D341Med (cell line): ENCODE measurements around the gene APPBP2.
"Not testable (repeated sequence)": the region's sequence is repeated elsewhere in the genome, so short reads cannot be mapped to it uniquely, and the experiment has no call there.

Experiments used
- DNase-seq: peaks from one replicate; pipeline ENCODE4 v3.0.0; 2012; ENCODE audit warnings: low spot score

APPBP2 gene

GRCh38 chr17:60435244-60436167 is 90.5 kb downstream of the APPBP2 start:
- DNase-seq, result peak; percentile 80

- DNase-seq, result not testable (repeated sequence)
These were observed 92.7 kb downstream of the APPBP2 start for GRCh38 chr17:60433021-60433997.

GRCh38 chr17:60430561-60430960 is 95.5 kb downstream of the APPBP2 start:
- not testable (repeated sequence) for DNase-seq

- DNase-seq, result not testable (repeated sequence)
These were observed 97.6 kb downstream of the APPBP2 start for GRCh38 chr17:60428491-60428890.

GRCh38 chr17:60426596-60426995 is 99.4 kb downstream of the APPBP2 start:
- no peak for DNase-seq

- DNase-seq, result no peak
These were observed 100.4 kb downstream of the APPBP2 start for GRCh38 chr17:60425626-60426025.

- DNase-seq, result no peak
These were observed 102.2 kb downstream of the APPBP2 start for GRCh38 chr17:60423865-60424264.

- DNase-seq, result no peak
These were observed 103.8 kb downstream of the APPBP2 start, which contains the start of gene CHCT1 for GRCh38 chr17:60422162-60422665. Gene CHCT1, plus strand, starts transcription at chr17:60422489. Its CDS starts 104 bp downstream, at chr17:60422593.

- peak; percentile 93 for DNase-seq
These were observed 104.5 kb downstream of the APPBP2 start for GRCh38 chr17:60421273-60422161.

- DNase-seq, result not testable (repeated sequence)
These were observed 106.2 kb downstream of the APPBP2 start for GRCh38 chr17:60419875-60420274.

GRCh38 chr17:60419003-60419402 is 107.0 kb downstream of the APPBP2 start:
- DNase-seq, result not testable (repeated sequence)

GRCh38 chr17:60416368-60416925 is 109.6 kb downstream of the APPBP2 start:
- no peak for DNase-seq

- DNase-seq, result no peak
These were observed 110.9 kb downstream of the APPBP2 start for GRCh38 chr17:60415146-60415545.

GRCh38 chr17:60412701-60413100 is 113.3 kb downstream of the APPBP2 start:
- DNase-seq, result no peak

GRCh38 chr17:60410001-60410400 is 116.0 kb downstream of the APPBP2 start:
- DNase-seq, result no peak

- no peak for DNase-seq
These were observed 119.2 kb downstream of the APPBP2 start for GRCh38 chr17:60406887-60407286.

- DNase-seq, result no peak
These were observed 122.1 kb downstream of the APPBP2 start for GRCh38 chr17:60403962-60404361.

GRCh38 chr17:60403523-60403810 is 122.6 kb downstream of the APPBP2 start:
- no peak for DNase-seq

GRCh38 chr17:60401819-60402218 is 124.2 kb downstream of the APPBP2 start:
- DNase-seq, result no peak

GRCh38 chr17:60398227-60398959 is 127.6 kb downstream of the APPBP2 start:
- no peak for DNase-seq
